Activated T-cell treated with anti-CD3 and anti-CD28 coated beads for 24 hours (primary cell): ENCODE data around the gene MAF.

ENCODE experiments used
- DNase-seq: peaks from one replicate; pipeline ENCODE4 v3.0.0-alpha.2; 2020; ENCODE audit warnings: low read depth

Gene MAF

DNA sequence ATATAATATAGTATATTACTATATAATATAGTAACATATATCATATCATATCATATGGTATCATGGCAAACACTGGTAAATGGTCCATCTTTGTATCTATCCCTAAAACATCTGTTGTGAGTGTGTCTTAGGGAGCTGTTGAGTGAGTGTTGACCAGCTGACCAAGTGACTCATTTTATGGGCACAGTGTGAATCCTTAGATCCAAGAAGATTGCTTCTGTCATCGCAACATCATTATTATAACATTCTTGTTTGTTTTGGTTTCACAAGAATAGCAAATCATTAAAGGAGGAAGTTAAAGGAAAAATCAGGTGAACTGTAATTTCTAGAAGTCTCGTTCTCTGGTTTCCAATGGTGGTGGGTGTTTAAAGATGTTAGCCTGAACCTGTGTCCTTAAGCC is 11.7 kb upstream of the MAF start:
- no peak for DNase-seq

DNA sequence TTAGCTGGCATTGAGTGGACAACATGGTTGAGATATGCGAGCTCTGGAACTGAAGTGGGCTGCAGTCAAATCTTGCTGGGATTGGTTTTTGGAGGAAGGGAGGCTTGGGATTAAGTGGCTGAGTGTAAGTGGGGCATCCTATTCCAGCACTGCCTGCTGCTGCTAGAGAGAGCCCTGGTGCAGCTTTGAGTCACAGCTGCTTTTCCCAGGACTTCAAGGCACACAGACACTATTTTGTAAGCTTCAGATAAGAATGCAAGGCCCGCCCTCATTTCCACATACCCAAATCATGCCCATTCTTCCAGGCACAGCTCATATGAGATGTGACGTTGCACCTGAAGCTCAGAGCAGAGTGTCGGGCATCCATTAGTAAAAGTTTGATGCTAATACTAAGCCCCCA is 10.2 kb upstream of the MAF start:
- no peak for DNase-seq

DNA sequence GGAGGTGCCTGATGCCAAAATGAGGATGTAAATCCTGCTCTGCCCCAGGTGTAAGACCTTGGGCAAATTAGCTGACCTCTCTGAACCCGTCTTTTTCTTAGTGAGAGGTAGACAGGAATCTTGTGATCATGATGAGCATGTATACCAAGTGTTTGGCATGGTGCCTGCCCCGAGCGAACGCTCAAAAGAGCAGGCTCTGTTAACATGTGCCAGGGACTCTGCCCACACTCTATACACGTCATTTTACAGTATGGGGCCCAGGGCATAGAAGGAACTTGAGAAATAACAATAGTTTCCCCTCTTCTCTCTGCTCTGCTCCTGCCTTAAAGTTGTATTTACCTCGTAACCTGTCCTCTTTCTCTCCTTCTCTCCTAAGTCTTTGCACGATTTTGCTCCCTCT is 9.3 kb upstream of the MAF start:
- DNase-seq: no peak

DNA sequence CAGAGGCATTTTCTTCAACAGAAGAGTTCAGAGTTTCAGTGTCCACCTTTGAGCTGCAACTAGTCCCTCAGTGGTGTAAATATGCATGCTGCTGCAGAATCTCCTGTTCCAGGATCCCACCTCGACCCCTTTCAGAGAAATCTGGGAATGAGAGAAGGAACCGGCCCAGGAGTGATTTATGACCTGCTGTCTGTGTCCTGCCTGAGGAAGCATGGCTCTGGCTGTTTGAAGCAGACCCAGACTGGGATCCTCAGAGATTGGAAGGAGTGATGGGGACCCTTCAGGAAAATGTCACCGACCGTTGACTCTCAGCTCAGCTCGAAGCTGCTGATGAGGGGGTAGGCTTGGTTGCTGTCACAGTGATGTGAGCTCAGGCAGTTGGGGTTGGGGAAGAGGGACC is 8.4 kb upstream of the MAF start:
- no peak for DNase-seq

DNA sequence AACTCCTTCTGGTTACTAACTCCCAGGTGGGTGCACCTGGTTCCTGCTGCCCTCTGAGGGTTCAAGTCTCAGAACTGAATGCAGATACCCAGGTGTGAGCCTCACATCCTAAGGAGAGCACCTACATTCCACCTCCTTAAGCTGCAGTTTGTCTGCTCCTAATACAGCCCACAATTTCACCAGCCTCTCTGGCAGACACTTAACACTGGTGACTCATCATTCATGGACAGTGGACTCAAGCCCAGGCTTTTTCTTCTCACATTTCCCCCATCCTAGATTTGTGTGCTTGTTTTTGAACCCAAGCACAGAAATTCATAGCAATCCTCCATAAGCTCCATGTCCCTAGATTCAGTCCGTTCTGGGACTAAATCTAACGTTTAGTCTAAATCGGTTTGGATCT is 7.0 kb upstream of the MAF start:
- no peak for DNase-seq

DNA sequence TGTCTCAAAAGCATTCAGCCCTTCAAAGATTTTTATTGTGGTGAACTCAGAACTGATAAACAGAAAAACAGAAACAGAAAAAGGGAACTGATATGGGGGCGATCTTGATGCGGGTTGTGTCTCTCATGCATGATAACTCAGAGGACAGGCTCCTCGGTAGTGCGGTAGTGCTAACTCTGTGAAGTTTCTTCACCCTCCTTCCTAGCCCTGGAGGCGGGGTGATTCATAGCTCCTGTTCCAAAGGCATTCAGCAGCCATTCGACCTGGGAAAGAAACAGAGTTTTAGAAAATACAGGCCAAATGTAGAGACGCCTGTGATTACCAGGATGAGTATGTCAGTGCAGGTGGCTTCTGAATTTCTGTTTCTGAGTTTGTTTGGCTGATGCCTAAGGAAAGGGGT is 5.5 kb upstream of the MAF start:
- no peak for DNase-seq

DNA sequence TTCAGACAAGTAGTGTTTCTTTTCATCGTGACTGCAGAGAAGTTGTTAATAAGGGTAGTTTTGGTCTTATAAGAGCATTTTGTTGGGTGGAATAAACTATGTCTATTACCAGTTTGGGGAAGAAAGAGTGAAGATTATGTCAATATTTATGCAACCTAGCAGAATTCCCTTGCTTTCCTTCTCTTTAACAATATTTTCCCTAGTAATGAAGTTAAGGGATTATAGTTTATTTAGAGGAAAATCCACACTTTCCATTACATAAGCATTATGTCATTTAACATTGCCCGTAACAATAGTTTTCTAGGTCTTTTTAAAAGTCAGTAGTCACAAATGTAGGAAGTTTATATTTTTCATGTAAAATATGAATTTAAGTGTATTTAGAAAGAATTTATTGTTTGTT is 2.5 kb upstream of the MAF start:
- DNase-seq: no peak

DNA sequence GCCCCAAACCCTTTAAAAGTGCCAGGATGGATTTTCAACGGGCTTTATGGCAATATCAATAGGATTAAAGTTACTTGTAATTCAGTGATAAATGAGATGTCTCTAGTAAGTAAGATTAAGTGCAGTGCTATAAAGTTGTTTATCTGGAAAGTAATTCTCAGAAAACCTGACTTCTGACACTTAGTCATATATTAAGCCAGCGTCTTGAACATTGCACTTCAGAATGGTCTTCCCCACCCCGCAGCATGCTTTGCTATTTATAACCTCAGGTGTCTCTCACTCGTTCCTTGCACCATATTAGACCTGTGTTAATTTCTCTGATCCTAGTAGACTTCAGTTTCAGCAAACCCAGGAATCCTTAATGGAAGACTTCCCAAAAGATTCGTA is 2.1 kb upstream of the MAF start:
- DNase-seq: no peak

DNA sequence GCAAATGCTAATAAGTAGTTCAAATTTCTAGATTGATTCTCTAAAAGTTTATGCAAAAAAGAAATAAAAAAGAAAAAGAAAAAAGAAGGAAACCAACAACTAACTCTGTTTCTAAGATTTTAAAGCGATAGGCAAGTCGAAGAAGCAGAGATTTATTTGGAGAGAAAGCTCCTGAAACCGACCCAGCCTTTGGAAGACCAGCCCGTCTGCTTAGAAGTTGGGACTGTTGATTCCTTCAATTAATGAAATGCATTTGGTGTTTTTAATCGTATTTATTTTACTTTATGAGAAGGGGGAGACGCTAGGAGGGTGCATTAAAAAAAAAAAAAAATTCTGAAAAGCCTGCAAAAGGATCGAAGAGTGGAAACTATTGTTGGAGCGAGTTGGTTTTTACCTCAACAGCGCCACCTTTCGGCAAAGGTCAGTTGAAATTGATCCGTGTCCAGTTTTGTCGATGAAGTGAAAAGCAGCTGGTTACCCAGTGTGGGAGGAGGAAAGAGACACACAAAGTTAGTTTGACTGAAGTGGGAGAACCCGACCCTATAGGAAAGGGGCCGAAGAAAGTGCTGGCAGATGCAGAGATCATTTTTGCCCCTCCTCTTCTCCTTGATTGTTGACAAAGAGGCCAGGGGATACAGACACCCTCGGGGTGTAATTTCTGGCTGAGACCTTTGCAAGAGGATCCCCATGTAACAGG is 1.5 kb upstream of the MAF start:
- peak; percentile 80 for DNase-seq

DNA sequence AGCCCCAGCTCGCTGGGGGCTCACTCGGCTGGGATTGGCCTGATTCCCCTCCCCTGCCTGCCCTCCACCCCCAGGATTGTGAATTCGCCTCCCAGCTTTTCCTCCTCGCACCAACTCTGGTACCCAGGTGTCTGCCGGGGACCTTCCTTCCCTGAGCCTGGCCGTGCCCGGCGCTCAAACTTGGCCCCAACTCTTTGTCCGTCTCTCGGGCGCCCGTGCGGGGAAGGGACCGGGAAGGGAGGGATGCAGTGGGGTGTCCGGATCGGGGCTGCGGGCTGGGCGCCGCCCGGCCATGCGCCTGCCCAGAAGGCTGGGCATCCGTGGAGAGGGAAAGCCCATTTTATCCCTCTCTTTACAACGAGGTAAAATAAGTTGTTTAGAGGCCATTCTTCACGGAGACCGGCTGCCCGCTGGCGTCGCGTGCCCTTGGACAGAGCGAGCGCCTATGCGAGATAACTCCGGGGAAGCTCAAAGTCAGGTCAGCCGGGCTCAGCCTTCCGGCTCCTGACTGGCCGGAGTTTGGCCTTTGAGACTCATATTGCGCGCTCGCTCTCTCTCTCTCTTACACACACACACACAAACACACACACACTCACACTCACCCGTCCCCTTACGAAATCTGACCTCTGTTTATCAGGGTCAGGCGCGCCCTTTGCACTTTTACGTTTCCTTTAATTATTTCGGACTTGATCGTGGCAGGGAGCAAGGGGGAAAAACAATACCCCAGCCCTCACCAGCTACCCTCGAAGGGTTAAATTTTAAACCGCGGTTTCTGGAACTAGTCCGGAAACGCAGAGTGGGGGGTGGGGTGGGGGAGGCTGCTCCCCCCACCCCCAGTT is 774 bp upstream of the MAF start:
- no peak for DNase-seq

DNA sequence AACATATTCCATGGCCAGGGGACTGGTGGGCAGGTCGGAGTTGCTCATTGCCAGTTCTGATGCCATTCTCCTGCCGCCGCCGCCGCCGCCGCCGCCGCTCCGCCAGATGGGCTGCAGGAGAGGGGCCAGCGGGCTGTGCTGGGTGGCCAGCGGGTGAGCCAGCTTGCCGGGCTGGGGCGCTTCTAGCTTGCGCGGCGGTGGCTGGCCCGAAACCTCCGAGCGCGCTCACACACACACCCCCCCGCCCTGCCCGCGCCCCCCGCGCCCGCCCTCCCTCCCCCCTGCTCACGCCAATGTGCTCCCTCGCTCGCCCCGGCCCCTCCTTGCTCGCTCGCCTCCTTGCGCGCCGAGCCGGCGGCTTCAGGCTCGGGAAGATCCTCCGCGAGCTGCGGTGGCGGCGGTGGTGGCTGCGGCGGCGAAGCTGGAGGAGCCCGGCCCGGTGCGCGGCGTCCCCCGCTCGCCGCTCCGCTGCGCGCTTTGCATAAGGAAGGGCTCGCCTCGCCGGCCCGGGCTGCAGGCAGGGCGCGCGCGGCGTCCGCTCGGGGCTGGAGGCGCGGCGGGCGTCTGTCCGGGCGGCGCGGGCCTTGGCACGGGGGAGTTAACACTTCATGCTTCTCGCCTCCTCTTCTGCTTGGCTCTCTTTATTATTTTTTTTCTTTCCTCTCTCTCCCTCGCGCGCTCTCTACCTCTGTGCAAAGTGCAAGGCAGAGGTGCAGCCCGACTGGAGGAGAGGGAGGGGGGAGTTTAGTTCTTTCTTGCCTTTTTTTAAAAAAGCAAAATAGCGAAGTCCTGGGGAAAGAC is 500 bp downstream of the MAF start:
- DNase-seq: no peak

DNA sequence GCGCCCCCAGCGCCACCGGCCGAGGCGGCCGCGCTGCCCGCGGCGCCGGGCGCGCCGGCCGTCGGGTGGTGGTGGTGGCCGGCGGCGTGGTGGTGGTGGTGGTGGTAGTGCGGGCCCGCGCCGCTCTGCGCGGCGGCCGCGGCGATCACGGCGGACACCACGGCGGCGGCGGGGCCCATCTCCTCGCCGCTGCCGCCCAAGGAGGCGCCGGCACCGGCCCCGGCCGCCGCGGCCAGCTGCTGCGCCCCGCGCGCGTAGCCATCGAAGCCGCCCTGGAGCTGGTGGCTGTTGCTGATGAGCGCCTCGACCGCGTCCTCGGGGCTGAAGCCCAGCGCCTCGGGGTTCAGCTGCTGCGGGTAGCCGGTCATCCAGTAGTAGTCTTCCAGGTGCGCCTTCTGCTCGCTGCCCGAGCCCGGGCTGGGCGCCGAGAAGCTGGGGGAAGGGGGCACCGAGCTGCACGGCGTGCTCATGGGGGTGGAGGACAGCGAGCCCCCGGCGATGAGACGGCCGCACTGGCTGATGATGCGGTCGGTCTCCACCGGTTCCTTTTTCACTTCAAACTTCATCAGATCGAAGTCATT is 1.2 kb downstream of the MAF start:
- no peak for DNase-seq

DNA sequence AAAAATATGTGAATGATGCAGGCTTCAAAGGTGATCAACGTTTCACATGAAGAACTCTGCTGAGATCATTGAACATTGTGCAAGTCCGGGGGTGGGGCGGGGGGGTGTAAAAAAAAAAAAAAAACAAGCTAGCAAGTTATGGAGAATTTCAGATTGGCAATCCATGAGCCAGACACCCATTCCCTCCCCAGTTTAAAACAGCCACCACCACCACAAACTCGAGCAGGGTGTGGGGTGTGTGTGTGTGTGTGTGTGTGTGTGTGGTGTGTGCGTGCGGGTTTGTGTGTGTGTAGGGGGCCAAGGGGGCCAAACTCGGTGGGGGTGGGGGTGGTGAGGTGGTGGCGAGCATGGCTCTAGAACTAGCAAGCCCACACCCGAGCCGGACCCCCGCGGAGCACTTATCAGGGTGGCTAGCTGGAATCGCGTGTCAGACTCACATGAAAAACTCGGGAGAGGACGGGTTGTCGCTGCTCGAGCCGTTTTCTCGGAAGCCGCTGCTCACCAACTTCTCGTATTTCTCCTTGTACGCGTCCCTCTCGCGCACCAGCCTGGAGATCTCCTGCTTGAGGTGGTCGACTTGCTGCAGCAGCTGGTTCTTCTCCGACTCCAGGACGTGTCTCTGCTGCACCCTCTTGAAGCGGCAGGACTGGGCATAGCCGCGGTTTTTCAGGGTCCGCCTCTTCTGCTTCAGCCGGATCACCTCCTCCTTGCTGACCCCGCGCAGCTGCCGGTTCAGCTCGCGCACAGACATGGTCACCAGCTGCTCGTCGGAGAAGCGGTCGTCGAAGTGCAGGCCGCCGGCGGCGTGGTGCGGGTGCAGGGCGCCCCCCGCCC is 2.0 kb downstream of the MAF start:
- DNase-seq: peak; percentile 30

DNA sequence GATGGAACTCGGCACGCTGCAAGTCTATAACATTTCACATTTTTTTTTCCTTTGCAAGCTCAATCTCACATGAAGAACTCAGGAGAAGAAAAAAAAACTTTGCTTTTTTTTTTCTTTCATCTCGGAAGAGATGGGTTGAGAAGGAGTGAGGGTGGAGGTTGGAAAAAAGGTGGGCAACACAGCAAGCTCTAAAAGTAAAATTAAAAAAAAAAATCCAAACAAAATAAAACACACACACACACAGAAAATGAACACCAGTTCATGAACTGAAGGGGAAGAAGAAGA is 2.5 kb downstream of the MAF start:
- DNase-seq: no peak

DNA sequence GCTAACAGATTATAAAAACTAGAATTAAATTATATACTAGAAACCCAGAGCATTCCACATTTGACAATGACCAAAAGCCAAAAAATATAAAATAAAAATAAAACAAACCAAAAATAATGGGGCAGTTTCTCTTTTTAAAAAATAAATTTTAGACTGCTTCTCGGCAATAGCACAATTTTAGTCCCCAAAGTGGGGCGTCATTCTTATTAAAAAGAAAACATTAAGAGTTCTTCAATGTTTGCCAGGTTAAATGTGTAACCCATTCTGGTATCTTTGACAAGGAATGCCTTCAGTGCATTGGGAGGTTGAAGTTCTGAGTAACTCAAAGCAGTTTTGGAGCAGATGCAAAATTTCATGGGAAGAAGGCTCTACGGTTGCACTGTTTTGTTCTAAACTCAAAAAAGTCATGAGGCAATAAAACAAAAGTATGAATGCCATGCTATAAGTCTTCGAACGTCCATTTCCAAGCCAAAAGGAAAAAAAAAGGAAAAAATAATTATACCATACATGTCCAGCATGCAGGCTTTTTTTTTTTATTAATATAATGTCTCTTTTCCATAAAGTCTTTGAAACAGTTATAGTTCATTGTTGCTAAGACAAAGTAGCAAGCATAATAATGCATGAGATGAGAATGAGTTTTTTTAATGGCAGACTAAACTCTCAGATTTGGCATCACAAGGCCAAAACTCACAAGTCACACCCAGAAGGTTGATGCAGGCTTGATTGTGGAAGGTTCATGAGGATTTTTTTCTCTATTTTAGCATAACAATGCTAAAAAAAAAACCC is 3.1 kb downstream of the MAF start:
- DNase-seq: no peak

DNA sequence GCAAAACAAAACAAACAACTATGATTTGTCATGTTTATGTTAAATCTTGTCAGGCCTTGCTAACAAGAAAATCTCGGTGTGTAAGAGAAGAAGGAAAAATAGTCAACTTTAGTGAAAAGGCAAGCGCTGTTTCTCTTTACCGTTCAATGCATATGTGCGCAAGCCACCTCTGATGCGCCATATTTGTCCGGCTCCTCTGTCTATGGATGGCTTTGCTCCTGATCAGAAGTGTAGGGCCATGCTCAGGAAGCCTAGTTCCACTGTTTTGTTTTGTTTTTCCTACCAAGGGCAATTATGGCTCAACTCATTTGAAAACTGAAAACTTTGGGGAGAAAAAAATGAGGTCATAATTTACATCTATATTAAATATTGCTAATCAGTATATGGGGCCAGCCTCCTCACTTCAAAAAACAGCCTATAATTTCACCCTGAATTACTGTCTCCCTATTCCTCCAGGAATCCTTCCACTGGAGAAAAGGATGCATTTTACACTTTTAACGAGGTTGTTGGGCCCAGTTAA is 4.5 kb downstream of the MAF start:
- DNase-seq: no peak

DNA sequence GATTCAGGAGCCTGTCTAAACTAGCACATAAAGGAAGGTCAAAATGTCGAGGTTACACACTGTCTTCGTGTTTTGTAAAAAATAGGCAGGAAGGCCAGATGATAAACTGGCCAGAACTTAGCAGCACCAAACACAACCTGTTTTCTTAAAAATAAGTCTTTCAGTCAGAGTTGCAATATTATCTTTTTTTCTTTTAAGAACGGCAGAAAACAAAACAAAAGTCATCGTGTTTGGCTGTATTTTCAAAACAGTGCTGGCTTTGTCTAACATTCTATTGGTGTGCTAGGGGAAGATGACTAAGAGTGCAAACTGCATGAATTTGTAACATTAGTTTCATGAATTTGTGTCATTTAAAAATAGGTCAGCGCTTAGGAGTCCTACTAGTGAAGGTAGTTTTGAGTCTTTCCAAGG is 5.3 kb downstream of the MAF start:
- no peak for DNase-seq

DNA sequence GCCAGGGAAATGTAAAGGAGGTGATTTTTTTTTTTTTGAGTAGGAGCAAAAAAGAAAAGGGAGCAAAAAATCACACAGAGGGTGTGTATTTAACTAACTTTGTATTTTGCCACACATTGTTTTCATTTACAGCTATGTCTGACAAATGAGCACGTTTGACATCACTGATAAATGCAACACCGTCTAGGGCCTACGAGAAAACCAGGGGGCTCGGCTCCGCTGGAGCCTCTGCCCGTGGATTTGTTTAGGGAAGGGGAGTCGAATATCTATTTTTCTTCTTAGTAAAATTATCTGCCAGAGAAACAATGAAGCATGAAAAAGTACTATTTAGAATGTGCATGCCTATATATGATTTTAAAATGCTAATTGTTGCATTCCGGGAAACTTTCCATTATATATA is 6.8 kb downstream of the MAF start:
- no peak for DNase-seq

DNA sequence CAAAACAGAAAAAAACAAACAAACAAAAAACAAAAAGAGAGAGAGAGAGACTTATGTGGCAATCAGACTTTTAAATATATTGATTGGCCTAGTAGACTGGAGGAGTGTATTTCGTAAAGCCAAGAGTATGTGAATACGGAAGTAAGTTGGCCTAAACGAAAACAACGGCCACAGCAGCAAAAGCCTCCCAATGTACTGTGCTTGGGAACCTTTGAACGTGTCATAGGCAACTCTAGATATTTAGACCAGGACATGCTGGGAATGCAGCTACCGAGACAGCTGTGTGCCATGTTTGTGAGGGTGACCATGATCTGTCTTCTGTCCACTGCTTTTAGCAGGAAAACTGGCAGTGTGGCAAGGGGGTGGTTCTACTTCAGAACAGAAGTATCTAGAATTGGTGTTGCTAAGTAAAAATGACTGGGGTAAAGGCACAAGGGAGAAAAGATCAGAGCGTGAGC is 7.4 kb downstream of the MAF start:
- DNase-seq: no peak

DNA sequence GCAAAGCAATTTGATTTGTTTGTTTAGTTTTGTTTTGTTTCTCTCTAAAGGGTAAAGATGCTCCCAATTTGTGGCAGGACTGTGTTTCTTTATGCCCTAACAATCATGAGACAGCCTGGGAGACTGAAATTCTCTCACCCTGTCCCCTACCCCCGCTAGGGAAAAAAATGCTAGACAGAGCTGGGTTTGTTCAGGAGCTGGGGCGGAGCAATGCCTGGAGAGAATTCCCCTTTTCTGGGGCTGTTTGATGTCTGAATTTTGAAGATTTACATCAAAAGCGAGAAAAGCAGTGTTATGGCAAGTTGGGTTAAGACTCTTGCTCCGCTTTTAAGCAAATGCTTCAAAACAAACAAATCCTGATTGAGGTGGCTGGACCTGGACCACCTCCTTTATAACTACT is 8.4 kb downstream of the MAF start:
- no peak for DNase-seq

DNA sequence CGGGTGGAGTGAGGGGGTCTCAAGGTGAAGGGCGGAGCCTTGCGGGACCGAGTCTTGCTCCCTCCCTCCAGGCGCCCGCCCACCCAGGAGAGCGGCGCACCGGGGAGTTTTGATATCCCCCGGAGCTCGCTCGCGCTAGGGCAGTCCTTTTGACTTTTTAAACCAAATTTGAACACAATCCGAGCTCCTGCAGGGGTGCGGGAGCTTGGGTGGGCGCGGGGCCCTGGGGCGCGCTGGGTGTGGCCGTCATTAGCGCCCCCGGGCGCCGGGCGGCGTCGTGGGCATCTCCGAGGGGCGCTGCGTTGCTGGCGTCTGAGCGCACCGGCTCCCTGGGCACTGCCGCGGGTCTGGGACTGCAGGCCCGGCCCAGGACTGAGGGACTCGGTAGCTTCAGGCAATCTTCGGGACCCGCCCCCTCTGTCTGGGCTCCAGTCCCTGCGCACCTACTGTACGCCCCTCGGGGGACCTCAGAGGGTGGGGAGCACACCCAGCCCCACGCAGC is 10.9 kb downstream of the MAF start:
- no peak for DNase-seq
